ENCODE measurements around the gene PLIN1. TPM values are rescaled to one million over a fixed set of nuclear protein-coding genes. Genes with fewer than 3 reads are reported as not detected.
"Not testable (repeated sequence)": the region's sequence is repeated elsewhere in the genome, so short reads cannot be mapped to it uniquely, and the experiment has no call there.

Gene PLIN1
- total RNA-seq, 2 donors from 2014 or later, result 5.7 to 24.2 TPM

- Histone ChIP-seq H3K4me3 (no peak overlapping the region), H3K27me3 (replicated peaks; ENCODE audit: insufficient read depth) (no peaks in the 10 kb centered on the region), H3K36me3 (no peaks in the 10 kb centered on the region), H3K4me1 (ENCODE audit: control insufficient read depth in 1 of 2, low read depth in 2 of 2) (peaks cover 6 to 22% of the 10 kb centered on the region in 2 donors), H3K9me3 (no peaks in the 10 kb centered on the region), H3K27ac (no peak overlapping the region)
- no peak for DNase-seq (ENCODE audit: low spot score)
- ATAC-seq (ENCODE audit: insufficient number of reproducible peaks, low FRiP score, low read depth), result no peak
- no peak for TF ChIP-seq CTCF (IDR thresholded peaks at IDR 0.05)
These were observed 13.9 kb upstream of the PLIN1 start for GRCh38 chr15:89693091-89693490.

- peak; percentile 66 for ATAC-seq (ENCODE audit: insufficient number of reproducible peaks, low FRiP score, low read depth)
- TF ChIP-seq CTCF (IDR thresholded peaks at IDR 0.05), result no peak
- no peaks in the 10 kb centered on the region for H3K27me3 ChIP-seq (replicated peaks; ENCODE audit: insufficient read depth)
- peak within 1 kb of the TSS; percentile 89 for H3K4me3 ChIP-seq
- H3K27ac ChIP-seq, result peak within 1 kb of the TSS; percentile 25 to 58
- DNase-seq (ENCODE audit: low spot score), result peak; percentile 15
- peaks cover 15 to 40% of the 10 kb centered on the region in 2 donors for H3K4me1 ChIP-seq (ENCODE audit: control insufficient read depth in 1 of 2, low read depth in 2 of 2)
- H3K36me3 ChIP-seq, result no peaks in the 10 kb centered on the region
- H3K9me3 ChIP-seq, result no peaks in the 10 kb centered on the region
These were observed 11.4 kb upstream of the PLIN1 start, which contains the start of the genes PEX11A and WDR93 for GRCh38 chr15:89690276-89691218. Gene PEX11A (minus strand): TSS chr15:89690754. CDS start chr15:89690632, 122 bp downstream. Gene WDR93 (plus strand): TSS chr15:89690811. CDS start chr15:89701747, 10,936 bp downstream.

- Histone ChIP-seq H3K4me1 (ENCODE audit: control insufficient read depth in 1 of 2, low read depth in 2 of 2) (peaks cover 15 to 43% of the 10 kb centered on the region in 2 donors), H3K4me3 (peak overlapping the region; percentile 89), H3K27ac (peak overlapping the region in 1 of 2 donors; percentile 58)
- peak; percentile 32 for ATAC-seq (ENCODE audit: insufficient number of reproducible peaks, low FRiP score, low read depth)
- not testable (repeated sequence) for H3K27me3 ChIP-seq (replicated peaks; ENCODE audit: insufficient read depth); H3K9me3 ChIP-seq; DNase-seq (ENCODE audit: low spot score); H3K36me3 ChIP-seq
These were observed 10.7 kb upstream of the PLIN1 start for GRCh38 chr15:89689930-89690275.

- no peak for TF ChIP-seq CTCF (IDR thresholded peaks at IDR 0.05)
- peaks cover 19 to 51% of the 10 kb centered on the region in 2 donors for H3K4me1 ChIP-seq (ENCODE audit: control insufficient read depth in 1 of 2, low read depth in 2 of 2)
- H3K4me3 ChIP-seq, result no peak overlapping the region
- ATAC-seq (ENCODE audit: insufficient number of reproducible peaks, low FRiP score, low read depth), result no peak
- no peak for DNase-seq (ENCODE audit: low spot score)
- no peaks in the 10 kb centered on the region for H3K27me3 ChIP-seq (replicated peaks; ENCODE audit: insufficient read depth)
- H3K27ac ChIP-seq, result peak overlapping the region; percentile 65 to 80
- peaks cover 17% of the 10 kb centered on the region for H3K36me3 ChIP-seq
- H3K9me3 ChIP-seq, result no peaks in the 10 kb centered on the region
These were observed 7.4 kb upstream of the PLIN1 start for GRCh38 chr15:89686522-89686921.

GRCh38 chr15:89685995-89686394 lies 6.8 kb upstream of the PLIN1 start:
- peaks cover 23 to 55% of the 10 kb centered on the region in 2 donors for H3K4me1 ChIP-seq (ENCODE audit: control insufficient read depth in 1 of 2, low read depth in 2 of 2)
- no peaks in the 10 kb centered on the region for H3K9me3 ChIP-seq
- peak overlapping the region; percentile 58 to 65 for H3K27ac ChIP-seq
- no peak for TF ChIP-seq CTCF (IDR thresholded peaks at IDR 0.05)
- no peaks in the 10 kb centered on the region for H3K27me3 ChIP-seq (replicated peaks; ENCODE audit: insufficient read depth)
- DNase-seq (ENCODE audit: low spot score) (no peak), ATAC-seq (ENCODE audit: insufficient number of reproducible peaks, low FRiP score, low read depth) (no peak)
- peaks cover 17% of the 10 kb centered on the region for H3K36me3 ChIP-seq
- H3K4me3 ChIP-seq, result no peak overlapping the region

Data from thoracic aorta (tissue), 2 donors.